GM21390 (cell line): ENCODE data around the gene EPHB2.

Experiments used
- ATAC-seq: cut with Tn5 transposase; IDR thresholded peaks from one replicate; pipeline ENCODE4 v1.9.1; 2021; ENCODE audit not compliant: unreplicated experiment

Gene EPHB2

GRCh38 chr1:22815421-22816066 lies 104.9 kb downstream of the EPHB2 start:
- no peak for ATAC-seq

GRCh38 chr1:22816067-22816775 lies 105.6 kb downstream of the EPHB2 start:
- no peak for ATAC-seq

GRCh38 chr1:22816803-22817202 lies 106.2 kb downstream of the EPHB2 start:
- no peak for ATAC-seq

GRCh38 chr1:22817462-22817861 lies 106.8 kb downstream of the EPHB2 start:
- no peak for ATAC-seq

- ATAC-seq = no peak
Observed at GRCh38 chr1:22818061-22818770, 107.6 kb downstream of the EPHB2 start.

GRCh38 chr1:22819361-22819760 lies 108.7 kb downstream of the EPHB2 start:
- no peak for ATAC-seq

GRCh38 chr1:22821027-22821426 lies 110.4 kb downstream of the EPHB2 start:
- ATAC-seq = no peak

GRCh38 chr1:22822371-22822770 lies 111.7 kb downstream of the EPHB2 start:
- no peak for ATAC-seq

- ATAC-seq = no peak
Observed at GRCh38 chr1:22824466-22824865, 113.8 kb downstream of the EPHB2 start.

- no peak for ATAC-seq
Observed at GRCh38 chr1:22824975-22825374, 114.3 kb downstream of the EPHB2 start.

GRCh38 chr1:22825486-22826189 lies 115.0 kb downstream of the EPHB2 start:
- no peak for ATAC-seq

GRCh38 chr1:22826604-22827580 lies 116.3 kb downstream of the EPHB2 start:
- ATAC-seq = no peak

- ATAC-seq = no peak
Observed at GRCh38 chr1:22827666-22828483, 117.2 kb downstream of the EPHB2 start.

GRCh38 chr1:22828484-22829308 lies 118.1 kb downstream of the EPHB2 start:
- ATAC-seq = no peak

GRCh38 chr1:22829309-22829989 lies 118.8 kb downstream of the EPHB2 start:
- no peak for ATAC-seq

- no peak for ATAC-seq
Observed at GRCh38 chr1:22830041-22830566, 119.5 kb downstream of the EPHB2 start.

- ATAC-seq = no peak
Observed at GRCh38 chr1:22830757-22831340, 120.2 kb downstream of the EPHB2 start.
